ENCODE data around the gene SDC4.

SDC4 gene

GRCh38 chr20:45343532-45344167 is 4.6 kb downstream of the SDC4 start:
- Histone ChIP-seq H3K27me3 (ENCODE audit: control insufficient read depth, insufficient read depth, low read length) (no peaks in the 10 kb centered on the region), H3K27ac (ENCODE audit: low read length) (no peak overlapping the region), H3K4me3 (ENCODE audit: low read length) (no peak overlapping the region), H3K36me3 (ENCODE audit: control insufficient read depth, insufficient read depth, low read length) (no peaks in the 10 kb centered on the region), H3K4me1 (ENCODE audit: control insufficient read depth, insufficient read depth, low read length) (peaks cover 26% of the 10 kb centered on the region), H3K9me3 (ENCODE audit: control insufficient read depth, insufficient read depth, low read length) (no peaks in the 10 kb centered on the region)
- no peak for DNase-seq (ENCODE audit: low read depth, low spot score)
- WGBS (ENCODE audit: insufficient coverage, insufficient read length): no CpG with 5 or more reads among the region's 6 CpGs

DNA sequence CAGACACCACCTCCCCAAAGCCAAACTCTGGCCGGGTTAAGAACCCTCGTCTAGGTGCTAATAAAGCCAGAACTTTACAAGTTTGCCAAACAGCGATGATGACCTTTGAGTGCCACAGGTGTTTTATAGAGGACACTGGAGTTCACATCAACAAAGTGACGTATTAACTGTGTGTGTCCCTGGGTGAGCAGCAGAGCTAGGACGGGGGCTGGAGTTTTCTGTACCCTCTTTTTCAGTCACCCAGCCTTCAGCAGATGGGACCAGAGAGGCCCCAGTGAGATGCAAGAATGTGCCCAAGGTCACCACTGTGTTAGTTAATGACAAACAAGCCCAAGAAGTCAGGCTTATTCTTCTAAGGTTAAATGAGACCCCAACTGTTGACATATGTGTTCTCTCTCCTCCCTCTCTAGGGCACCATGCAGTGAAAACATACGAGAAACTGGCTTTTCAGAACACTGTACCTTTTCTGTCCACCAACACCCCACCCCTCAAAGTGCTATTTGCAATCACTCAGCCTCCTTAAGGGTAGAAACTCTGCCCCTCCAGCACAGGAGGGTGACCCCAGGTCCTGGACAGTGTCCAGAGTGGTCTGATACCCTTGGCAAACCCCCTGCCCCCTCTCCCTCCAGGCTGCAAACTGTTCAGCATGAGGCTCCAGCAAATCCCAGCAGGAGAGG is 5.2 kb downstream of the SDC4 start:
- Histone ChIP-seq H3K36me3 (ENCODE audit: control insufficient read depth, insufficient read depth, low read length) (no peaks in the 10 kb centered on the region), H3K4me1 (ENCODE audit: control insufficient read depth, insufficient read depth, low read length) (peaks cover 26% of the 10 kb centered on the region), H3K4me3 (ENCODE audit: low read length) (no peak overlapping the region), H3K9me3 (ENCODE audit: control insufficient read depth, insufficient read depth, low read length) (no peaks in the 10 kb centered on the region), H3K27ac (ENCODE audit: low read length) (no peak overlapping the region), H3K27me3 (ENCODE audit: control insufficient read depth, insufficient read depth, low read length) (no peaks in the 10 kb centered on the region)
- DNase-seq (ENCODE audit: low read depth, low spot score): no peak
- WGBS (ENCODE audit: insufficient coverage, insufficient read length): no CpG with 5 or more reads among the region's 6 CpGs

DNA sequence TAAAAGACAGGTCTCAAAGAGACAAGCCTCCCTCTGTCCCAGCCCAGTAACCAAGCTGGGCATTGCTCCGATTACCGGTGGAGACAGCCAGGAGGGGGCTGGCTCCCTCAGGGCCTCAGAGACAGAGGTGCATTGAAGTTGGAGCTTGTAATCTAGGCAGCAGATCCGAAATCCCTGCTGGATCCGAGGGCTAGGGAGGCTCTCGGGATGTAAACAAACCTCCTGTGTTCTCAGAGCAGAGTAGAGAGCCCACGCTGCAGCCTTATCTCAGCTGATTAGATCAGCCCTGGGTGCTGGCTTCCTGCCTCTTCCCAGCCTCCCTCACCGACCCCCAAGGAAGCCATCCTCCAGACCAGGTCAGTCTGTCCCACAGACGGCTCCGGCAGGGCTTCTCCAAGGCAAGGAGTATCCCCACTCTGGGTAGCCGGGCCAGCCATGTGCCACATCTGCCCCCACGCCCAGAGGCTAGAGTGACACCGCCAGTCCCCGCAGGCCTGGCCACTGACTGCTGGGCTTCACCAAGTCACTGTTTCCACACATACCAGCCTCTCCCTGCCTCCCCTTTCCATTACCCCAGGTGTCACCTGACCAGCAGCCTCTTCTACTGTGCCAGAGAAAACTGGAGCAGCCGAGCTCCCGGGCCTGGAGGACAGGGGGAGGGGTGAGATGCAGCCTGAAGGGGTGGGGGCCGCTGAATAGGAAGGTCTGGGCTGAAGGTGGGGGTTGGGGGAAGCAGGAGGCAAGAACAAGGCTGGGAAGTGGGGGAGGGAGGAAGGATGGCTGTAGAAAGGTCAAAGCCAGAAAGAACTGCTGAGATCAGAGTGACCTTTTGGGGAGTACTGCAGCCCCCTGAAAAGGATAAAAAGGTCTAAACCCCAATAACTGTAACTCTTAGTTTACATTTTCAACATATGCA is 6.0 kb downstream of the SDC4 start:
- Histone ChIP-seq H3K4me3 (ENCODE audit: low read length) (no peak overlapping the region), H3K9me3 (ENCODE audit: control insufficient read depth, insufficient read depth, low read length) (no peaks in the 10 kb centered on the region), H3K4me1 (ENCODE audit: control insufficient read depth, insufficient read depth, low read length) (peaks cover 30% of the 10 kb centered on the region), H3K27me3 (ENCODE audit: control insufficient read depth, insufficient read depth, low read length) (no peaks in the 10 kb centered on the region), H3K27ac (ENCODE audit: low read length) (peak overlapping the region; percentile 45), H3K36me3 (ENCODE audit: control insufficient read depth, insufficient read depth, low read length) (no peaks in the 10 kb centered on the region)
- no CpG with 5 or more reads among the region's 16 CpGs for WGBS (ENCODE audit: insufficient coverage, insufficient read length)
- peak; percentile 50 for DNase-seq (ENCODE audit: low read depth, low spot score)

DNA sequence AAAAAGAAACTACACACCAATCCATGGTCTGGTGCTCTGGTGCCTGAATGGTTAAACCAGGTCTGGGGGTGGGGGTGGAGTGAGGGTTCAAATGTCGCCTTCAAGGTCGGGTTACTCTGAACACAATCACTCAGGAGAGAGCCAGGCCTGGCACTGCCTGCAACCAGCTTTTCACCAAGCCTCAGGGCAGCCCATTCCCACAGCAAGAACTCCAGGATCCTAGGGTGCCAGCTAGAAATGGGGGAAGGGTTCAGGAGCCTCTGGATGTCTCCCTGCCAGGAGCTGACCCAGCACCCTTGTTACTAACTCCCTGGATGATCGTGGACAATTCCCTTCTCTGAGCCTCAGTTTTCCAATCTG is 6.7 kb downstream of the SDC4 start:
- no peak overlapping the region for H3K4me3 ChIP-seq (ENCODE audit: low read length)
- peaks cover 31% of the 10 kb centered on the region for H3K4me1 ChIP-seq (ENCODE audit: control insufficient read depth, insufficient read depth, low read length)
- no peaks in the 10 kb centered on the region for H3K36me3 ChIP-seq (ENCODE audit: control insufficient read depth, insufficient read depth, low read length)
- H3K9me3 ChIP-seq (ENCODE audit: control insufficient read depth, insufficient read depth, low read length): no peaks in the 10 kb centered on the region
- WGBS (ENCODE audit: insufficient coverage, insufficient read length): no CpG with 5 or more reads among the region's 3 CpGs
- H3K27ac ChIP-seq (ENCODE audit: low read length): peak overlapping the region; percentile 45
- no peaks in the 10 kb centered on the region for H3K27me3 ChIP-seq (ENCODE audit: control insufficient read depth, insufficient read depth, low read length)
- DNase-seq (ENCODE audit: low read depth, low spot score): no peak

DNA sequence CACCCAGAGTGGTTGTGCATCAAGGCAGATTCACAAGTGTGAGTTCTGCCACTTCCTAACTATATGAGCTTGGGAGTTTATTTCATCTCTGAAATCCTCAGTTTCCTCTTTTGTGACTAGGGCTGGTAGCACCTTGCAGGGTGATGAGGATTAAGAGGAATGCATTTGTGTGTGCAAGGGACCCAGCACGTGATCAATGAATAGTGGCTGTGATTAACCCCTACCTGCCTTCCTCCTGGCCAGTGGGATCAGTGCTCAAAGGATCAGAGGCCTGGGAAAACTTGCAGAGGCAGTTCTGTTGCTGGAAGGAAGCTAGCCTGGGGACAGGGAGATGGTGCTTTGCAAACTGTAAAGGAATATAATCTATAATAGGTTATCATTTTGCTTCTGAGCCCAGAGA is 7.3 kb downstream of the SDC4 start:
- peaks cover 28% of the 10 kb centered on the region for H3K4me1 ChIP-seq (ENCODE audit: control insufficient read depth, insufficient read depth, low read length)

DNA sequence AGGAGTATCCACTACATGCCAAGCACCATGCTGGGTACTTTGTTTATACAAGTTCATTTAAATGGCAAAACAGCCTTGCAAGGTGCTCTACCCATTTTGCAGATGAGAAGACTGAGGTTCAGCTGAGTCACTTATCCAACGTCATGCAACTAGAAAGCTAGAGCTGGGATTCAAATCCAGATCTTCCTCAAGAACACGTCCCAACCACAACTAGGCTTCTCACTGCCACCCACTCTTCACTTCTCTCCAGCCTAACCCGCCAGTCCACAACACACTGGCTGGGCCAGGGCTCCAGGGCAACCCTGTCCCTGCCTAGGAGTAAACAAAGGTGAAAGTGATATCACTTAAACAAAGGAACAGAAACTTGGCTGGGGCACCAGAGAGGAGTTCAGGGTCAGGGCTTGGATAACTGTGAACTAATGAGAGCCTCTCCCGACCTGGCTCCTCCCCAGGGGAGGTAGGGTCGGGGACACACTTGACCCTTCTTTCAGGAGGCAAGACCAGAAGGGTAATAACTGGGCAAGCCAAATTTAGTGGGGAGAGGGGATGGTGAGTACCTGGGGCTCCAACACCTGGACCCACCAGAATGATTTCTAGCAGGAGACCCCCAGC is 7.9 kb downstream of the SDC4 start:
- no peak overlapping the region for H3K27ac ChIP-seq (ENCODE audit: low read length)
- H3K36me3 ChIP-seq (ENCODE audit: control insufficient read depth, insufficient read depth, low read length): no peaks in the 10 kb centered on the region
- no peak overlapping the region for H3K4me3 ChIP-seq (ENCODE audit: low read length)
- no peaks in the 10 kb centered on the region for H3K27me3 ChIP-seq (ENCODE audit: control insufficient read depth, insufficient read depth, low read length)
- H3K4me1 ChIP-seq (ENCODE audit: control insufficient read depth, insufficient read depth, low read length): peaks cover 24% of the 10 kb centered on the region
- no peaks in the 10 kb centered on the region for H3K9me3 ChIP-seq (ENCODE audit: control insufficient read depth, insufficient read depth, low read length)
- no CpG with 5 or more reads among the region's 5 CpGs for WGBS (ENCODE audit: insufficient coverage, insufficient read length)
- DNase-seq (ENCODE audit: low read depth, low spot score): no peak

More for the DNA sequence above, 7.3 kb downstream of the SDC4 start:
- Histone ChIP-seq H3K27ac (ENCODE audit: low read length) (no peak overlapping the region), H3K27me3 (ENCODE audit: control insufficient read depth, insufficient read depth, low read length) (no peaks in the 10 kb centered on the region), H3K9me3 (ENCODE audit: control insufficient read depth, insufficient read depth, low read length) (no peaks in the 10 kb centered on the region), H3K4me3 (ENCODE audit: low read length) (no peak overlapping the region), H3K36me3 (ENCODE audit: control insufficient read depth, insufficient read depth, low read length) (no peaks in the 10 kb centered on the region)
- no CpG with 5 or more reads among the region's 1 CpG for WGBS (ENCODE audit: insufficient coverage, insufficient read length)
- no peak for DNase-seq (ENCODE audit: low read depth, low spot score)

DNA sequence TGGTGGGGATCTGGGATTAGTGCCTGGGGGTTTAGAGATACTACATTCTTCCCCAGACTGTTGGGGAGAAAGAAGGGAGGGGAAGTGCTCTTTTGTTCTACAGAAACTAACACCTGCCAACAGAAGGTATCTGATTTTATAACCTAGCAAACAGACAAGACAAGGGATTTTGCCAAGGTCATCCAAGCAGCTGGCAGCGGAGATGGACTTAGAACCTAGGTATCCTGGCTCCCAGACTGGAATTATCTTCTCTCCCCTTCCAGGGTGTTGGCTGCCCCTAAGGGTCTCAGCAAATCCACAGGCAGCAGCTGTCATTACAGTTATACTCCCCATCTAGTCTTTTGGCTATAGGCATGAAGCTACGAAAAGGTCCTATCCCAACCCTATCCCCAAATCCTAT is 8.4 kb downstream of the SDC4 start:
- Histone ChIP-seq H3K36me3 (ENCODE audit: control insufficient read depth, insufficient read depth, low read length) (no peaks in the 10 kb centered on the region), H3K4me1 (ENCODE audit: control insufficient read depth, insufficient read depth, low read length) (peaks cover 24% of the 10 kb centered on the region), H3K9me3 (ENCODE audit: control insufficient read depth, insufficient read depth, low read length) (no peaks in the 10 kb centered on the region), H3K27ac (ENCODE audit: low read length) (no peak overlapping the region), H3K27me3 (ENCODE audit: control insufficient read depth, insufficient read depth, low read length) (no peaks in the 10 kb centered on the region), H3K4me3 (ENCODE audit: low read length) (no peak overlapping the region)
- no CpG with 5 or more reads among the region's 2 CpGs for WGBS (ENCODE audit: insufficient coverage, insufficient read length)
- DNase-seq (ENCODE audit: low read depth, low spot score): no peak

DNA sequence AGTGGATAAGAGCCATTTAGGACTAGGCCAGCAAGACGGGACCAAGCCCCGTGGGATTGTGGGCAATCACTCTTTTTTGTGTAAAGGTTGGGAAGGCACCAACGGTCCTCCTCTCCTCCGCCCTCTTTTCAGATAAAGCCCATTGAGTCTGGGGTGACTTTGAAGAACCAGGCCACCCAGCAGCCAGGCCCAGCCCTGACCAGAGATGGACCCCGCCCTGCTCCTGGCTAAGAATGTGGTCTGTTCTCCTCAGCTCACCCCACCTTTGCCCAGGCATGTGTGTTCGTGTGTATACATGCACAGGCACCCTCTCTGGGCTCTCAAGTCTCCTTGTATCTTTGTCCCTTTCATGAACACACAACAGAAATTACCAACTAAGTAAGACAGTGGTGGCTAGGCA is 9.1 kb downstream of the SDC4 start:
- H3K27ac ChIP-seq (ENCODE audit: low read length): no peak overlapping the region
- H3K4me3 ChIP-seq (ENCODE audit: low read length): no peak overlapping the region
- H3K9me3 ChIP-seq (ENCODE audit: control insufficient read depth, insufficient read depth, low read length): no peaks in the 10 kb centered on the region
- DNase-seq (ENCODE audit: low read depth, low spot score): no peak
- no peaks in the 10 kb centered on the region for H3K27me3 ChIP-seq (ENCODE audit: control insufficient read depth, insufficient read depth, low read length)
- no peaks in the 10 kb centered on the region for H3K36me3 ChIP-seq (ENCODE audit: control insufficient read depth, insufficient read depth, low read length)
- H3K4me1 ChIP-seq (ENCODE audit: control insufficient read depth, insufficient read depth, low read length): peaks cover 24% of the 10 kb centered on the region
- no CpG with 5 or more reads among the region's 6 CpGs for WGBS (ENCODE audit: insufficient coverage, insufficient read length)

- Histone ChIP-seq H3K9me3 (ENCODE audit: control insufficient read depth, insufficient read depth, low read length) (no peaks in the 10 kb centered on the region), H3K27me3 (ENCODE audit: control insufficient read depth, insufficient read depth, low read length) (no peaks in the 10 kb centered on the region), H3K4me1 (ENCODE audit: control insufficient read depth, insufficient read depth, low read length) (peaks cover 19% of the 10 kb centered on the region), H3K4me3 (ENCODE audit: low read length) (no peak overlapping the region), H3K27ac (ENCODE audit: low read length) (no peak overlapping the region), H3K36me3 (ENCODE audit: control insufficient read depth, insufficient read depth, low read length) (no peaks in the 10 kb centered on the region)
- WGBS (ENCODE audit: insufficient coverage, insufficient read length): no CpG with 5 or more reads among the region's 11 CpGs
- DNase-seq (ENCODE audit: low read depth, low spot score): no peak
Observed at GRCh38 chr20:45338121-45339030, 9.8 kb downstream of the SDC4 start.

Data from iPS DF 6.9 (cell line).